H1 (cell line): ENCODE data around the gene AK5. TPM values are rescaled to one million over a fixed set of nuclear protein-coding genes. Genes with fewer than 3 reads are reported as not detected.

Experiments used
- CTCF ChIA-PET: fragments of 300-600 bp; sonication (Branson Sonifier 250); formaldehyde crosslinking; loops from one replicate; lab custom pipeline; 2021; ENCODE audit not compliant: partially characterized antibody; lab: Charles Lee
- POLR2A ChIA-PET: fragments of 300-600 bp; sonication (Branson Sonifier 250); formaldehyde crosslinking; loops from one replicate; lab custom pipeline; 2021; ENCODE audit warnings: inconsistent platforms; ENCODE audit not compliant: partially characterized antibody; lab: Charles Lee
- DNase-seq, 2 experiments: peaks; one replicate each; pipeline versions ENCODE4 v3.0.0 to v3.0.0-alpha.2; 2010 to 2022; ENCODE audit warnings: low spot score in 2 of 2, low read depth in 1 of 2, mixed read lengths in 1 of 2
- FAIRE-seq: peaks from 2 replicates; lab custom pipeline; 2011; peaks lifted over from hg19 to GRCh38; lab: Jason Lieb, UNC
- H2AFZ ChIP-seq: 2 replicates; pipeline ENCODE4 v1.8.1; 2012; ENCODE audit warnings: low read length, inconsistent platforms
- H2AK5ac ChIP-seq: 2 replicates; pipeline ENCODE4 v1.6.1; 2013; ENCODE audit warnings: low read depth, low read length
- H2BK120ac ChIP-seq: replicated peaks from 2 replicates; pipeline ENCODE3; 2013; ENCODE audit warnings: low read depth, low read length, inconsistent platforms
- H2BK12ac ChIP-seq: 2 replicates; pipeline ENCODE4 v1.6.1; 2013; ENCODE audit warnings: low read depth, low read length
- H2BK15ac ChIP-seq: 2 replicates; pipeline ENCODE4 v1.6.1; 2013; ENCODE audit warnings: low read length
- H2BK20ac ChIP-seq: 2 replicates; pipeline ENCODE4 v1.6.1; 2013; ENCODE audit warnings: low read length
- H2BK5ac ChIP-seq: 2 replicates; pipeline ENCODE4 v1.6.1; 2013; ENCODE audit warnings: low read depth, low read length
- H3K14ac ChIP-seq: 2 replicates; pipeline ENCODE4 v1.6.1; 2013; ENCODE audit warnings: inconsistent platforms; ENCODE audit not compliant: insufficient read length
- H3K18ac ChIP-seq: 2 replicates; pipeline ENCODE4 v1.6.1; 2013; ENCODE audit warnings: low read length; ENCODE audit errors: extremely low read depth
- H3K23ac ChIP-seq: 2 replicates; pipeline ENCODE4 v1.6.1; 2013; ENCODE audit warnings: inconsistent platforms; ENCODE audit not compliant: insufficient read length
- H3K23me2 ChIP-seq: 2 replicates; pipeline ENCODE4 v1.6.1; 2013; ENCODE audit warnings: low read depth, low read length
- H3K27ac ChIP-seq: 2 replicates; pipeline ENCODE4 v1.6.1; 2011; ENCODE audit warnings: low read depth, low read length, inconsistent platforms
- H3K27me3 ChIP-seq, 4 experiments: replicated peaks in 1 of 4; 1 replicate in 1 of 4; 2 replicates in 3 of 4; pipeline versions ENCODE4 v1.6.1 to v1.8.1; 2011 to 2013; ENCODE audit warnings: low read length in 3 of 4, mild to moderate bottlenecking in 3 of 4, inconsistent platforms in 2 of 4, mixed read lengths in 2 of 4, moderate library complexity in 1 of 4; ENCODE audit not compliant: control insufficient read depth in 3 of 4, insufficient read depth in 3 of 4; ENCODE audit errors: extremely low read depth in 1 of 4
- H3K36me3 ChIP-seq, 4 experiments: 2 replicates each; pipeline versions ENCODE4 v1.6.1 to v1.8.1; 2011 to 2013; ENCODE audit warnings: mild to moderate bottlenecking in 4 of 4, low read length in 3 of 4, moderate library complexity in 2 of 4, control low read depth in 1 of 4, inconsistent platforms in 1 of 4; ENCODE audit not compliant: insufficient read depth in 4 of 4, control insufficient read depth in 2 of 4
- H3K4ac ChIP-seq: replicated peaks from 2 replicates; pipeline ENCODE3; 2013; ENCODE audit warnings: low read length, low read depth, mixed read lengths, inconsistent platforms; ENCODE audit not compliant: insufficient read length
- H3K4me1 ChIP-seq, 4 experiments: replicated peaks in 1 of 4; 1 replicate in 1 of 4; 2 replicates in 3 of 4; pipeline versions ENCODE4 v1.6.1 to v1.8.1; 2011 to 2013; ENCODE audit warnings: low read length in 3 of 4, inconsistent platforms in 2 of 4, mixed read lengths in 1 of 4; ENCODE audit not compliant: insufficient read depth in 4 of 4, control insufficient read depth in 3 of 4
- H3K4me2 ChIP-seq, 2 experiments: 2 replicates each; pipeline versions ENCODE4 v1.6.1 to v1.8.1; 2011 to 2013; ENCODE audit warnings: low read depth in 2 of 2, low read length in 2 of 2, control low read depth in 1 of 2, inconsistent platforms in 1 of 2, mild to moderate bottlenecking in 1 of 2; ENCODE audit not compliant: insufficient read depth in 1 of 2
- H3K4me3 ChIP-seq, 4 experiments: fragments of 200-600, 300-600 bp in 1 of 4; sonication (generic), shearing (Covaris generic), sonication (Bioruptor Twin) in 1 of 4; 2 replicates each; pipeline versions ENCODE4 v1.5.1 to v1.8.1; 2011 to 2016; ENCODE audit warnings: low read length in 4 of 4, low read depth in 3 of 4, control low read depth in 2 of 4, inconsistent platforms in 2 of 4, mild to moderate bottlenecking in 2 of 4, mixed read lengths in 1 of 4, moderate library complexity in 1 of 4; ENCODE audit not compliant: insufficient read depth in 2 of 4; ENCODE audit errors: extremely low read depth in 1 of 4
- H3K56ac ChIP-seq: replicated peaks from 2 replicates; pipeline ENCODE3; 2013; ENCODE audit warnings: low read depth, mild to moderate bottlenecking, mixed read lengths, low read length, inconsistent platforms; ENCODE audit not compliant: insufficient read length
- H3K79me1 ChIP-seq: 2 replicates; pipeline ENCODE4 v1.6.1; 2013; ENCODE audit warnings: low read depth, low read length, control low read depth
- H3K79me2 ChIP-seq, 2 experiments: 2 replicates each; pipeline versions ENCODE4 v1.6.1 to v1.8.1; 2012 to 2013; ENCODE audit warnings: low read length in 2 of 2, mild to moderate bottlenecking in 2 of 2, inconsistent platforms in 1 of 2; ENCODE audit not compliant: insufficient read depth in 2 of 2, control insufficient read depth in 1 of 2
- H3K9ac ChIP-seq, 4 experiments: replicated peaks in 1 of 4; 1 replicate in 1 of 4; 2 replicates in 3 of 4; pipeline versions ENCODE4 v1.6.1 to v1.8.1; 2011 to 2013; ENCODE audit warnings: low read depth in 3 of 4, low read length in 3 of 4, control low read depth in 2 of 4, mild to moderate bottlenecking in 2 of 4, moderate library complexity in 2 of 4, inconsistent platforms in 1 of 4; ENCODE audit errors: extremely low read depth in 1 of 4
- H3K9me3 ChIP-seq, 2 experiments: 2 replicates each; pipeline versions ENCODE4 v1.6.1 to v1.8.1; 2012 to 2013; ENCODE audit warnings: mild to moderate bottlenecking in 2 of 2, moderate library complexity in 2 of 2, control low read depth in 1 of 2, inconsistent platforms in 1 of 2, low read depth in 1 of 2, low read length in 1 of 2, mixed read lengths in 1 of 2; ENCODE audit not compliant: insufficient read depth in 2 of 2
- H4K20me1 ChIP-seq, 2 experiments: replicated peaks in 1 of 2; 2 replicates each; pipeline versions ENCODE3 to v1.8.1; 2011 to 2013; ENCODE audit warnings: inconsistent platforms in 2 of 2, low read length in 2 of 2, mild to moderate bottlenecking in 1 of 2; ENCODE audit not compliant: insufficient read depth in 2 of 2, control insufficient read depth in 1 of 2
- H4K5ac ChIP-seq: 2 replicates; pipeline ENCODE4 v1.6.1; 2013; ENCODE audit warnings: low read length, low read depth, mixed read lengths, inconsistent platforms; ENCODE audit not compliant: insufficient read length
- H4K8ac ChIP-seq: 2 replicates; pipeline ENCODE4 v1.8.0; 2013; ENCODE audit warnings: mild to moderate bottlenecking, moderate library complexity, low read length, inconsistent platforms; ENCODE audit not compliant: insufficient read depth; ENCODE audit errors: extremely low read depth
- H4K91ac ChIP-seq: replicated peaks from 2 replicates; pipeline ENCODE3; 2013; ENCODE audit warnings: low read length, mixed read lengths, inconsistent platforms; ENCODE audit not compliant: insufficient read length
- CREB1 ChIP-seq: IDR thresholded peaks from 2 replicates; pipeline ENCODE4 v1.6.1; 2012; ENCODE audit warnings: inconsistent platforms
- HDAC6 ChIP-seq: IDR thresholded peaks from one replicate; pipeline ENCODE4 v1.7.1; 2012; ENCODE audit warnings: low read depth, mild to moderate bottlenecking, inconsistent platforms, low read length, moderate library complexity
- JUN ChIP-seq: IDR thresholded peaks from 2 replicates; pipeline ENCODE4 v1.6.1; 2011; ENCODE audit warnings: low read depth, mild to moderate bottlenecking, improper control_type of control experiment, low read length
- KDM4A ChIP-seq: IDR thresholded peaks from one replicate; pipeline ENCODE4 v1.7.1; 2012; ENCODE audit warnings: low read depth, mild to moderate bottlenecking, moderate library complexity, low read length, inconsistent platforms; ENCODE audit not compliant: severe bottlenecking
- POU5F1 ChIP-seq: IDR thresholded peaks from 2 replicates; pipeline ENCODE4 v1.6.1; 2011; ENCODE audit warnings: low read depth, mild to moderate bottlenecking, low read length, moderate library complexity
- RXRA ChIP-seq: IDR thresholded peaks from 2 replicates; pipeline ENCODE4 v1.6.1; 2011; ENCODE audit warnings: low read depth, mild to moderate bottlenecking, low read length, moderate library complexity; ENCODE audit not compliant: insufficient read depth
- SUZ12 ChIP-seq: fragments of 200-600 bp; sonication (generic); IDR thresholded peaks from 2 replicates; pipeline ENCODE4 v1.6.1; 2012; ENCODE audit warnings: mild to moderate bottlenecking, inconsistent platforms, low read length, moderate library complexity, mixed read lengths
- TCF12 ChIP-seq: IDR thresholded peaks from 2 replicates; pipeline ENCODE4 v1.6.1; 2011; ENCODE audit warnings: low read depth, mild to moderate bottlenecking, low read length
- WGBS, 2 experiments: shearing (Covaris generic) in 1 of 2; methylation state at CpG; one replicate each; pipeline versions ENCODE4 v1.1.6 to v1.1.7; 2013 to 2015; ENCODE audit warnings: low lambda C conversion rate in 2 of 2, mixed read lengths in 2 of 2, inconsistent platforms in 1 of 2, low coverage in 1 of 2, missing lambda C conversion rate in 1 of 2; ENCODE audit not compliant: insufficient replicate concordance in 2 of 2, insufficient coverage in 1 of 2, insufficient read length in 1 of 2; ENCODE audit errors: extremely low coverage in 1 of 2, missing lambda C conversion rate in 1 of 2; 5-methylcytosine and 5-hydroxymethylcytosine counted together
- polyA plus RNA-seq, 7 experiments: library from polyadenylated mRNA; depleted of rRNA in 3 of 7; stranded (reverse) in 5 of 7; unstranded in 2 of 7; fragments of >200 nt in 5 of 7; fragments of 200-250 nt in 2 of 7; gene quantifications; 1 replicate in 5 of 7; 2 replicates in 1 of 7; 4 replicates in 1 of 7; pipeline versions ENCODE4 v1.2.1 to v1.2.3, GENCODE V29; 2011 to 2013; ENCODE audit warnings: missing spikeins in 2 of 7, mixed read lengths in 2 of 7
- total RNA-seq: library from RNA; stranded (reverse); fragmentation: NEBNext Ultra II Directional; extraction: Animal tissue kit (Norgen Biotek cat#: 25700); gene quantifications from 2 replicates; pipeline ENCODE4 v1.2.1, GENCODE V29; 2021
- TF ChIP-seq, protein P1 (sequence below): IDR thresholded peaks from 2 replicates; pipeline ENCODE4 v1.6.1; 2012; ENCODE audit warnings: low read length, inconsistent platforms
- TF ChIP-seq, protein P2 (sequence below), 3 experiments: IDR thresholded peaks; 1 replicate in 2 of 3; 2 replicates in 1 of 3; pipeline versions ENCODE4 v1.5.1 to v1.6.1; 2011; ENCODE audit warnings: low read length in 3 of 3, mild to moderate bottlenecking in 3 of 3, inconsistent platforms in 2 of 3, low read depth in 1 of 3, moderate library complexity in 1 of 3; ENCODE audit not compliant: insufficient read depth in 1 of 3; ENCODE audit errors: control extremely low read depth in 1 of 3

AK5 gene
- total and polyA plus RNA-seq, 2 of the 8 experiments (the other 6 are each of a cell fraction or from before 2014, with no cell fraction given), result 2.0 to 7.1 TPM

DNA sequence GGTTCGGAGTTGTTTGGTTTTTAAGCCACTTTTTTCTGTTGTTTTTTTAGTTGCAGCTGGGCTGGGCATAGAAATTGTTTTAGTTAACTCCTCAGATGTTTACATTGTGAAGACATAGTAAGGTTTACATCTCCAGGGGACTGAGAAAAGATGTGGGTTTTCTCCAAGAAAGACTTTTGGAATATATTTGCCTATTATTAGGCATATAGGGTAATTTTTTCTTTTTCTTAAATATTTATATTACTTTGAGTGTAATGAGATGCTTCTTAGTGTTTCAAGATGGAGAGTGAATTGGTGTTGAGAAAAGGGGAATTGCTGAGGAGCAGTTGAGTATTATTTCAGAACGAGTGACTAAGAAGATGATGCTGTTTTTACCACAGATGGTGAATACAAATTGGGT lies 36.0 kb upstream of the AK5 start:
- Histone ChIP-seq H3K56ac (no peak overlapping the region), H2BK120ac (no peak overlapping the region), H2BK20ac (no peak overlapping the region), H2BK5ac (no peak overlapping the region), H4K20me1 (no peaks in the 10 kb centered on the region), H3K79me1 (no peaks in the 10 kb centered on the region), H4K91ac (no peak overlapping the region), H3K9me3 (peaks cover 6% of the 10 kb centered on the region in 2 experiments; a peak in 1 of 4 replicates), H2BK15ac (no peak overlapping the region), H3K18ac (no peak overlapping the region), H4K5ac (no peak overlapping the region), H2AK5ac (no peak overlapping the region), H3K36me3 (no peaks in the 10 kb centered on the region), H3K4me2 (no peak overlapping the region), H3K23ac (no peak overlapping the region), H3K9ac (no peak overlapping the region), H2AFZ (no peak overlapping the region), H3K4me1 (no peaks in the 10 kb centered on the region), H2BK12ac (no peak overlapping the region), H3K14ac (no peak overlapping the region), H3K23me2 (no peaks in the 10 kb centered on the region), H3K27me3 (no peaks in the 10 kb centered on the region), H3K4ac (no peak overlapping the region), H3K79me2 (no peaks in the 10 kb centered on the region), H4K8ac (no peak overlapping the region), H3K4me3 (no peak overlapping the region), H3K27ac (no peak overlapping the region)
- CTCF ChIA-PET, result interaction anchor here (1.2 kb wide), 1 partner anchor 23 kb away, joined by 3 read pairs; no protein-coding TSS in a partner anchor
- FAIRE-seq (no peak), DNase-seq (no peak)
- POLR2A ChIA-PET, result no interaction called here
- 87% methylated on average over 2 of the region's 2 CpGs; no CpG with 5 or more reads in 1 of the 2 experiments for WGBS, 2 experiments
- TF ChIP-seq, protein P1, sequence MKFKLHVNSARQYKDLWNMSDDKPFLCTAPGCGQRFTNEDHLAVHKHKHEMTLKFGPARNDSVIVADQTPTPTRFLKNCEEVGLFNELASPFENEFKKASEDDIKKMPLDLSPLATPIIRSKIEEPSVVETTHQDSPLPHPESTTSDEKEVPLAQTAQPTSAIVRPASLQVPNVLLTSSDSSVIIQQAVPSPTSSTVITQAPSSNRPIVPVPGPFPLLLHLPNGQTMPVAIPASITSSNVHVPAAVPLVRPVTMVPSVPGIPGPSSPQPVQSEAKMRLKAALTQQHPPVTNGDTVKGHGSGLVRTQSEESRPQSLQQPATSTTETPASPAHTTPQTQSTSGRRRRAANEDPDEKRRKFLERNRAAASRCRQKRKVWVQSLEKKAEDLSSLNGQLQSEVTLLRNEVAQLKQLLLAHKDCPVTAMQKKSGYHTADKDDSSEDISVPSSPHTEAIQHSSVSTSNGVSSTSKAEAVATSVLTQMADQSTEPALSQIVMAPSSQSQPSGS, result no peak
- TF ChIP-seq TCF12 (no peak), SUZ12 (no peak), HDAC6 (no peak), CREB1 (no peak), JUN (no peak), KDM4A (no peak), RXRA (no peak), POU5F1 (no peak)
- TF ChIP-seq, protein P2, sequence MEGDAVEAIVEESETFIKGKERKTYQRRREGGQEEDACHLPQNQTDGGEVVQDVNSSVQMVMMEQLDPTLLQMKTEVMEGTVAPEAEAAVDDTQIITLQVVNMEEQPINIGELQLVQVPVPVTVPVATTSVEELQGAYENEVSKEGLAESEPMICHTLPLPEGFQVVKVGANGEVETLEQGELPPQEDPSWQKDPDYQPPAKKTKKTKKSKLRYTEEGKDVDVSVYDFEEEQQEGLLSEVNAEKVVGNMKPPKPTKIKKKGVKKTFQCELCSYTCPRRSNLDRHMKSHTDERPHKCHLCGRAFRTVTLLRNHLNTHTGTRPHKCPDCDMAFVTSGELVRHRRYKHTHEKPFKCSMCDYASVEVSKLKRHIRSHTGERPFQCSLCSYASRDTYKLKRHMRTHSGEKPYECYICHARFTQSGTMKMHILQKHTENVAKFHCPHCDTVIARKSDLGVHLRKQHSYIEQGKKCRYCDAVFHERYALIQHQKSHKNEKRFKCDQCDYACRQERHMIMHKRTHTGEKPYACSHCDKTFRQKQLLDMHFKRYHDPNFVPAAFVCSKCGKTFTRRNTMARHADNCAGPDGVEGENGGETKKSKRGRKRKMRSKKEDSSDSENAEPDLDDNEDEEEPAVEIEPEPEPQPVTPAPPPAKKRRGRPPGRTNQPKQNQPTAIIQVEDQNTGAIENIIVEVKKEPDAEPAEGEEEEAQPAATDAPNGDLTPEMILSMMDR (IDR thresholded peaks at IDR 0.05; ENCODE audit: control extremely low read depth in 1 of 3, insufficient read depth in 1 of 3, low read depth in 1 of 3, low read length in 3 of 3), result no peak
